ENCODE results near the gene ARL15.

Gene ARL15

GRCh38 chr5:54093861-54094260 lies 216.5 kb downstream of the ARL15 start:
- H3K27me3 ChIP-seq, result no peaks in the 10 kb centered on the region
- H4K20me1 ChIP-seq, result no peaks in the 10 kb centered on the region
- TF ChIP-seq Cebpa-rat (IDR thresholded peaks at IDR 0.05), result no peak
- no peak overlapping the region for H3K9ac ChIP-seq
- no peaks in the 10 kb centered on the region for H3K9me3 ChIP-seq
- no peaks in the 10 kb centered on the region for H3K36me3 ChIP-seq
- H3K27ac ChIP-seq, result no peak overlapping the region
- peak overlapping the region; percentile 33; the same call in 1 of the 2 replicates for H3K4me2 ChIP-seq
- H3K4me1 ChIP-seq, result peaks cover 44% of the 10 kb centered on the region
- H3K4me3 ChIP-seq, result no peak overlapping the region

- Histone ChIP-seq H3K9me3 (no peaks in the 10 kb centered on the region), H3K9ac (no peak overlapping the region), H3K36me3 (no peaks in the 10 kb centered on the region), H4K20me1 (no peaks in the 10 kb centered on the region), H3K4me3 (no peak overlapping the region), H3K4me1 (peaks cover 36% of the 10 kb centered on the region), H3K27me3 (no peaks in the 10 kb centered on the region), H3K27ac (no peak overlapping the region), H3K4me2 (no peak overlapping the region)
- TF ChIP-seq Cebpa-rat (IDR thresholded peaks at IDR 0.05), result no peak
These were observed 217.3 kb downstream of the ARL15 start for GRCh38 chr5:54093081-54093492.

- H4K20me1 ChIP-seq, result no peaks in the 10 kb centered on the region
- no peak overlapping the region for H3K9ac ChIP-seq
- no peaks in the 10 kb centered on the region for H3K36me3 ChIP-seq
- H3K27ac ChIP-seq, result no peak overlapping the region
- H3K27me3 ChIP-seq, result no peaks in the 10 kb centered on the region
- H3K4me3 ChIP-seq, result no peak overlapping the region
- TF ChIP-seq Cebpa-rat (IDR thresholded peaks at IDR 0.05), result no peak
- no peaks in the 10 kb centered on the region for H3K9me3 ChIP-seq
- no peak overlapping the region for H3K4me2 ChIP-seq
- peaks cover 28% of the 10 kb centered on the region for H3K4me1 ChIP-seq
These were observed 218.9 kb downstream of the ARL15 start for GRCh38 chr5:54091307-54092130.

GRCh38 chr5:54090495-54091120 lies 219.8 kb downstream of the ARL15 start:
- no peak overlapping the region for H3K9ac ChIP-seq
- H4K20me1 ChIP-seq, result no peaks in the 10 kb centered on the region
- H3K4me3 ChIP-seq, result no peak overlapping the region
- no peaks in the 10 kb centered on the region for H3K9me3 ChIP-seq
- TF ChIP-seq Cebpa-rat (IDR thresholded peaks at IDR 0.05), result no peak
- H3K4me1 ChIP-seq, result peaks cover 26% of the 10 kb centered on the region
- no peaks in the 10 kb centered on the region for H3K36me3 ChIP-seq
- H3K27ac ChIP-seq, result no peak overlapping the region
- no peaks in the 10 kb centered on the region for H3K27me3 ChIP-seq
- H3K4me2 ChIP-seq, result no peak overlapping the region

GRCh38 chr5:54088081-54088480 lies 222.3 kb downstream of the ARL15 start:
- H3K27me3 ChIP-seq, result no peaks in the 10 kb centered on the region
- H4K20me1 ChIP-seq, result no peaks in the 10 kb centered on the region
- no peak overlapping the region for H3K4me2 ChIP-seq
- no peak overlapping the region for H3K9ac ChIP-seq
- no peak for TF ChIP-seq Cebpa-rat (IDR thresholded peaks at IDR 0.05)
- peaks cover 1% of the 10 kb centered on the region; the same call in 1 of the 2 replicates for H3K4me1 ChIP-seq
- H3K27ac ChIP-seq, result no peak overlapping the region
- H3K4me3 ChIP-seq, result no peak overlapping the region
- no peaks in the 10 kb centered on the region for H3K36me3 ChIP-seq
- no peaks in the 10 kb centered on the region for H3K9me3 ChIP-seq

GRCh38 chr5:54087436-54087835 lies 222.9 kb downstream of the ARL15 start:
- no peaks in the 10 kb centered on the region for H3K27me3 ChIP-seq
- H3K4me1 ChIP-seq, result no peaks in the 10 kb centered on the region
- H3K27ac ChIP-seq, result no peak overlapping the region
- H3K4me3 ChIP-seq, result no peak overlapping the region
- no peaks in the 10 kb centered on the region for H3K9me3 ChIP-seq
- no peaks in the 10 kb centered on the region for H3K36me3 ChIP-seq
- no peak for TF ChIP-seq Cebpa-rat (IDR thresholded peaks at IDR 0.05)
- no peaks in the 10 kb centered on the region for H4K20me1 ChIP-seq
- no peak overlapping the region for H3K9ac ChIP-seq
- H3K4me2 ChIP-seq, result no peak overlapping the region

- H3K9ac ChIP-seq, result no peak overlapping the region
- no peak overlapping the region for H3K4me2 ChIP-seq
- no peaks in the 10 kb centered on the region for H3K36me3 ChIP-seq
- no peak for TF ChIP-seq Cebpa-rat (IDR thresholded peaks at IDR 0.05)
- peaks cover 7% of the 10 kb centered on the region; the same call in 1 of the 2 replicates for H3K4me1 ChIP-seq
- no peaks in the 10 kb centered on the region for H4K20me1 ChIP-seq
- H3K27me3 ChIP-seq, result no peaks in the 10 kb centered on the region
- no peak overlapping the region for H3K4me3 ChIP-seq
- H3K27ac ChIP-seq, result no peak overlapping the region
- peaks cover 11% of the 10 kb centered on the region; the same call in 1 of the 2 replicates for H3K9me3 ChIP-seq
These were observed 224.2 kb downstream of the ARL15 start for GRCh38 chr5:54086191-54086590.

GRCh38 chr5:54084696-54085095 lies 225.7 kb downstream of the ARL15 start:
- no peak for TF ChIP-seq Cebpa-rat (IDR thresholded peaks at IDR 0.05)
- H3K36me3 ChIP-seq, result no peaks in the 10 kb centered on the region
- no peaks in the 10 kb centered on the region for H4K20me1 ChIP-seq
- H3K4me2 ChIP-seq, result no peak overlapping the region
- H3K27ac ChIP-seq, result no peak overlapping the region
- H3K9ac ChIP-seq, result no peak overlapping the region
- H3K4me1 ChIP-seq, result peaks cover 8% of the 10 kb centered on the region; the same call in 1 of the 2 replicates
- H3K4me3 ChIP-seq, result no peak overlapping the region
- peaks cover 11% of the 10 kb centered on the region; the same call in 1 of the 2 replicates for H3K9me3 ChIP-seq
- no peaks in the 10 kb centered on the region for H3K27me3 ChIP-seq

- Histone ChIP-seq H3K36me3 (no peaks in the 10 kb centered on the region), H3K27ac (no peak overlapping the region), H3K27me3 (no peaks in the 10 kb centered on the region), H3K4me2 (no peak overlapping the region), H3K9ac (no peak overlapping the region), H3K4me1 (peaks cover 8% of the 10 kb centered on the region; the same call in 1 of the 2 replicates), H3K9me3 (peaks cover 11% of the 10 kb centered on the region; the same call in 1 of the 2 replicates), H4K20me1 (no peaks in the 10 kb centered on the region), H3K4me3 (no peak overlapping the region)
- TF ChIP-seq Cebpa-rat (IDR thresholded peaks at IDR 0.05), result no peak
These were observed 226.5 kb downstream of the ARL15 start for GRCh38 chr5:54083851-54084250.

- no peak overlapping the region for H3K4me3 ChIP-seq
- H3K4me2 ChIP-seq, result no peak overlapping the region
- peak; percentile 75; the same call in 1 of the 2 replicates for TF ChIP-seq Cebpa-rat (IDR thresholded peaks at IDR 0.05)
- no peaks in the 10 kb centered on the region for H3K36me3 ChIP-seq
- H3K27ac ChIP-seq, result no peak overlapping the region
- peaks cover 11% of the 10 kb centered on the region; the same call in 1 of the 2 replicates for H3K9me3 ChIP-seq
- H3K4me1 ChIP-seq, result peaks cover 8% of the 10 kb centered on the region; the same call in 1 of the 2 replicates
- no peak overlapping the region for H3K9ac ChIP-seq
- no peaks in the 10 kb centered on the region for H4K20me1 ChIP-seq
- H3K27me3 ChIP-seq, result no peaks in the 10 kb centered on the region
These were observed 227.1 kb downstream of the ARL15 start for GRCh38 chr5:54083245-54083644.

Data from BLaER1 (cell line).